GM12892 (cell line): ENCODE results near the gene PROM1.

Experiments
- POLR2A ChIP-seq: IDR thresholded peaks from 2 replicates; pipeline ENCODE4 v1.6.1; 2011; ENCODE audit warnings: low read depth, low read length, control low read depth
- POLR2AphosphoS5 ChIP-seq: IDR thresholded peaks from 2 replicates; pipeline ENCODE4 v1.6.1; 2011; ENCODE audit warnings: low read depth, low read length, control low read depth
- TAF1 ChIP-seq: IDR thresholded peaks from 2 replicates; pipeline ENCODE4 v1.6.1; 2011; ENCODE audit warnings: low read depth, mild to moderate bottlenecking, control low read depth, low read length, borderline replicate concordance

DNA sequence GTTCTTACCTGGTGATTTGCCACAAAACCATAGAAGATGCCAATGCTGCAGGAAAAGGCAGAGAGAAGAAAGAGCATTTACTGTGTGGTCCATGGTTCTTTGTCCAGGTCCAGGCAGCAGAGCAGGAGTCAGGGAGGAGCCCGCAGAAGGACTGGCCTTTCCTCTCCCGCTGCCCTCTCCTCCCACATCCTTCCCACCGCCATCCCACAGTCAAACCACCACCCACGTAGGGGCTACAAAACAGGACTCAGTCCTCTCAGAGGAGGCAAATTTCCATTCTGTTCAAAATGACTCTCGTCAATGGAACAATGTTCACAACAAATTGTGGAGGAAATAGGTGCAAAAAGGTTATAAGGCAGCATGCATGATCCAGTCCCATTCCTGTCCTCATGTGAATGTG, 58.6 kb downstream of the PROM1 start:
- TF ChIP-seq POLR2AphosphoS5 (no peak), POLR2A (no peak), TAF1 (no peak)
